CD8-positive, alpha-beta memory T cell (primary cell): ENCODE data around the gene HIPK1. TPM values are rescaled to one million over a fixed set of nuclear protein-coding genes. Genes with fewer than 3 reads are reported as not detected.
"Not testable (repeated sequence)": the region's sequence is repeated elsewhere in the genome, so short reads cannot be mapped to it uniquely, and the experiment has no call there.

ENCODE experiments used
- CTCF ChIA-PET: fragments of 350-600 bp; sonication (Branson Sonifier 250); formaldehyde crosslinking; loops from one replicate; lab custom pipeline; 2021; ENCODE audit warnings: antibody characterized with exemption; lab: Charles Lee
- POLR2A ChIA-PET: fragments of 350-600 bp; sonication (Branson Sonifier 250); formaldehyde crosslinking; loops from one replicate; lab custom pipeline; 2021; ENCODE audit warnings: antibody characterized with exemption; lab: Charles Lee
- DNase-seq, 5 donors: peaks; one replicate each; pipeline versions ENCODE4 v3.0.0 to v3.0.0-alpha.2; 2020 to 2022; ENCODE audit warnings: mixed read lengths in 1 of 5
- H3K27ac ChIP-seq: one replicate; pipeline ENCODE4 v1.7.0; 2013; ENCODE audit warnings: low read depth, mild to moderate bottlenecking, low read length, moderate library complexity
- H3K27me3 ChIP-seq: 2 replicates; pipeline ENCODE4 v1.7.0; 2013; ENCODE audit warnings: low read length, mild to moderate bottlenecking; ENCODE audit not compliant: insufficient read depth, poor library complexity, severe bottlenecking
- H3K36me3 ChIP-seq: 2 replicates; pipeline ENCODE4 v1.7.0; 2013; ENCODE audit warnings: mild to moderate bottlenecking, low read length, moderate library complexity; ENCODE audit not compliant: insufficient read depth
- H3K4me1 ChIP-seq: 2 replicates; pipeline ENCODE4 v1.7.0; 2013; ENCODE audit warnings: mild to moderate bottlenecking, low read length, moderate library complexity; ENCODE audit not compliant: insufficient read depth
- H3K4me3 ChIP-seq: 2 replicates; pipeline ENCODE4 v1.7.0; 2013; ENCODE audit warnings: mild to moderate bottlenecking, low read length
- H3K9me3 ChIP-seq: 2 replicates; pipeline ENCODE4 v1.7.0; 2013; ENCODE audit warnings: mild to moderate bottlenecking, low read length
- H3K27ac Mint-ChIP-seq, 8 donors: one replicate each; pipeline ENCODE4 v1.8.0; 2020 to 2021; ENCODE audit warnings: mixed read lengths in 8 of 8, mild to moderate bottlenecking in 6 of 8, inconsistent platforms in 3 of 8, moderate library complexity in 3 of 8
- H3K27me3 Mint-ChIP-seq, 2 donors: one replicate each; pipeline ENCODE4 v1.8.0; 2020 to 2021; ENCODE audit warnings: mixed read lengths in 2 of 2, mild to moderate bottlenecking in 1 of 2, moderate library complexity in 1 of 2
- H3K36me3 Mint-ChIP-seq, 3 donors: one replicate each; pipeline ENCODE4 v1.8.0; 2020 to 2021; ENCODE audit warnings: mixed read lengths in 3 of 3, inconsistent platforms in 1 of 3, mild to moderate bottlenecking in 1 of 3
- H3K4me1 Mint-ChIP-seq, 3 donors: one replicate each; pipeline ENCODE4 v1.8.0; 2020 to 2021; ENCODE audit warnings: mixed read lengths in 3 of 3, inconsistent platforms in 1 of 3, mild to moderate bottlenecking in 1 of 3
- H3K4me3 Mint-ChIP-seq, 7 donors: one replicate each; pipeline ENCODE4 v1.8.0; 2020 to 2021; ENCODE audit warnings: mixed read lengths in 7 of 7, mild to moderate bottlenecking in 6 of 7, moderate library complexity in 4 of 7, inconsistent platforms in 2 of 7
- H3K9me3 Mint-ChIP-seq, 5 donors: one replicate each; pipeline ENCODE4 v1.8.0; 2020 to 2022; ENCODE audit warnings: mixed read lengths in 5 of 5, mild to moderate bottlenecking in 3 of 5, moderate library complexity in 2 of 5, inconsistent platforms in 1 of 5
- polyA plus RNA-seq: library from polyadenylated mRNA; unstranded; fragments of 300-500 nt; fragmentation: Illumina TruSeq; gene quantifications from one replicate; pipeline ENCODE4 v1.2.3, GENCODE V29; 2021
- total RNA-seq, 2 experiments: library from RNA; stranded (reverse); gene quantifications; one replicate each; pipeline ENCODE4 v1.2.3, GENCODE V29; 2021

HIPK1 gene
- total and polyA plus RNA-seq, 3 experiments from 2014 or later: 19.4 to 81.2 (median 80.9) TPM

- Histone ChIP-seq H3K27ac (no peak overlapping the region), H3K36me3 (peaks cover 9% of the 10 kb centered on the region), H3K9me3 (no peaks in the 10 kb centered on the region), H3K4me1 (peaks cover 80% of the 10 kb centered on the region), H3K4me3 (no peak overlapping the region), H3K27me3 (no peaks in the 10 kb centered on the region)
- Mint-ChIP-seq H3K27me3 (no peaks in the 10 kb centered on the region), H3K9me3 (no peaks in the 10 kb centered on the region), H3K4me1 (peaks cover 65 to 86% (median 80%) of the 10 kb centered on the region in 3 donors), H3K36me3 (peaks cover 8 to 47% (median 17%) of the 10 kb centered on the region in 3 donors), H3K27ac (peak overlapping the region; percentile 66 to 96 (median 90)), H3K4me3 (peak overlapping the region; percentile 4 to 79 (median 74))
- ChIA-PET CTCF (interaction anchor here (0.9 to 6.1 kb wide), 4 partner anchors 13 to 76 kb away, joined by 3 to 74 read pairs (median 6); partner anchors contain the start of genes AP4B1 and HIPK1), POLR2A (interaction anchor here (1.6 to 4.7 kb wide), 2 partner anchors 10 to 16 kb away, joined by 5 to 38 read pairs; partner anchors contain the start of gene HIPK1)
- DNase-seq: no peak
These were observed 17.0 kb downstream of the HIPK1 start for GRCh38 chr1:113946112-113946511.

GRCh38 chr1:113946678-113947387 lies 17.7 kb downstream of the HIPK1 start:
- Mint-ChIP-seq H3K36me3 (peaks cover 4 to 46% (median 15%) of the 10 kb centered on the region in 3 donors), H3K27me3 (no peaks in the 10 kb centered on the region), H3K4me3 (peak overlapping the region; percentile 19 to 79 (median 76)), H3K4me1 (peaks cover 67 to 89% (median 83%) of the 10 kb centered on the region in 3 donors), H3K9me3 (no peaks in the 10 kb centered on the region), H3K27ac (peak overlapping the region; percentile 70 to 96 (median 92))
- Histone ChIP-seq H3K27ac (no peak overlapping the region), H3K9me3 (no peaks in the 10 kb centered on the region), H3K4me3 (peak overlapping the region; percentile 21), H3K27me3 (no peaks in the 10 kb centered on the region), H3K4me1 (peaks cover 82% of the 10 kb centered on the region), H3K36me3 (peaks cover 6% of the 10 kb centered on the region)
- no peak for DNase-seq
- ChIA-PET POLR2A (interaction anchor here (0.6 to 4.7 kb wide), 3 partner anchors 11 to 87 kb away, joined by 3 to 38 read pairs (median 7); partner anchors contain the start of gene HIPK1), CTCF (interaction anchor here (0.8 to 6.1 kb wide), 6 partner anchors 9 to 874 kb away, joined by 3 to 74 read pairs (median 4); partner anchors contain the start of genes AP4B1, HIPK1 and LRIG2)

- H3K4me1 ChIP-seq: peaks cover 84% of the 10 kb centered on the region
- Mint-ChIP-seq H3K9me3 (no peaks in the 10 kb centered on the region), H3K4me3 (peak overlapping the region; percentile 19 to 79 (median 76)), H3K27me3 (no peaks in the 10 kb centered on the region), H3K27ac (peak overlapping the region; percentile 70 to 96 (median 92)), H3K36me3 (peaks cover 4 to 42% (median 11%) of the 10 kb centered on the region in 3 donors), H3K4me1 (peaks cover 65 to 91% (median 85%) of the 10 kb centered on the region in 3 donors)
- ChIA-PET CTCF (interaction anchor here (0.8 to 6.1 kb wide), 6 partner anchors 9 to 875 kb away, joined by 3 to 74 read pairs (median 6); partner anchors contain the start of genes AP4B1, DCLRE1B, HIPK1 and LRIG2), POLR2A (interaction anchor here (1.0 to 4.7 kb wide), 2 partner anchors 11 to 17 kb away, joined by 3 to 38 read pairs; partner anchors contain the start of gene HIPK1)
- DNase-seq: peak in 1 of 5 donors; percentile 54
- H3K27ac ChIP-seq: no peak overlapping the region
- peak overlapping the region; percentile 21 for H3K4me3 ChIP-seq
- no peaks in the 10 kb centered on the region for H3K27me3 ChIP-seq
- no peaks in the 10 kb centered on the region for H3K9me3 ChIP-seq
- H3K36me3 ChIP-seq: peaks cover 6% of the 10 kb centered on the region
These were observed 18.4 kb downstream of the HIPK1 start for GRCh38 chr1:113947388-113948107.

DNA sequence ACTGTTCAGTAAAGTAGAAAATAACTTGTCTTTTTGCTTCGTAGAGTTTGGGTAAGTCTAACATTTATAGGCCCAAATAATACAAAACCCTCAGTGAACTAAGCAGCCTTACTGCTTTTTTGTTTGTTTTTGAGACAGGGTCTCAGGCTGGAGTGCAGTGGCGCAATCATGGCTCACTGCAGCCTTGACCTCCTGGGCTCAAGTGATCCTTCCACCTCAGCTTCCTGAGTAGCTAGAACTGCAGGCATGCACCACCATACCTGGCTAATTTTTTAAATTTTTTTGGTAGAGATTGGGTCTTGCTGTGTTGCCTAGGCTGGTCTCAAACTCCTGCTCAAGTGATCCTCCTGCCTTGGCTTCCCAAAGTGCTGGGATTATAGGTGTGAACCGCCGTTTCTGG lies 19.0 kb downstream of the HIPK1 start:
- H3K4me1 ChIP-seq: peaks cover 82% of the 10 kb centered on the region
- not testable (repeated sequence) for H3K4me3 ChIP-seq, H3K27me3 Mint-ChIP-seq, H3K27ac ChIP-seq, DNase-seq, H3K9me3 Mint-ChIP-seq, H3K36me3 ChIP-seq, H3K27me3 ChIP-seq, H3K9me3 ChIP-seq
- Mint-ChIP-seq H3K4me3 (peak overlapping the region in 6 of 7 donors; percentile 26 to 78 (median 38)), H3K4me1 (peaks cover 67 to 94% (median 87%) of the 10 kb centered on the region in 3 donors), H3K36me3 (peaks cover 3 to 43% (median 11%) of the 10 kb centered on the region in 3 donors), H3K27ac (peak overlapping the region; percentile 89 to 96 (median 92))
- CTCF ChIA-PET: interaction anchor here (0.9 to 6.1 kb wide), 7 partner anchors 8 to 113 kb away, joined by 3 to 74 read pairs (median 6); partner anchors contain the start of genes AP4B1, DCLRE1B and HIPK1
- POLR2A ChIA-PET: interaction anchor here (0.7 to 4.7 kb wide), 2 partner anchors 18 to 98 kb away, joined by 5 to 38 read pairs; partner anchors contain the start of gene HIPK1

- no peak overlapping the region for H3K4me3 ChIP-seq
- H3K4me1 ChIP-seq: peaks cover 80% of the 10 kb centered on the region
- H3K27ac ChIP-seq: no peak overlapping the region
- H3K36me3 ChIP-seq: peaks cover 3% of the 10 kb centered on the region
- Mint-ChIP-seq H3K4me3 (peak overlapping the region in 5 of 7 donors; percentile 15 to 78 (median 30)), H3K36me3 (peaks cover 0 to 44% (median 11%) of the 10 kb centered on the region in 3 donors), H3K9me3 (no peaks in the 10 kb centered on the region), H3K27ac (peak overlapping the region; percentile 48 to 96 (median 92)), H3K4me1 (peaks cover 68 to 91% (median 88%) of the 10 kb centered on the region in 3 donors), H3K27me3 (no peaks in the 10 kb centered on the region)
- no peaks in the 10 kb centered on the region for H3K27me3 ChIP-seq
- ChIA-PET POLR2A (interaction anchor here (0.7 to 4.7 kb wide), 4 partner anchors 19 to 855 kb away, joined by 3 to 38 read pairs (median 5); partner anchors contain the start of gene HIPK1), CTCF (interaction anchor here (0.9 to 6.1 kb wide), 8 partner anchors 9 to 114 kb away, joined by 3 to 74 read pairs (median 4); partner anchors contain the start of genes AP4B1, DCLRE1B and HIPK1)
- DNase-seq: peak in 1 of 5 donors; percentile 46
- no peaks in the 10 kb centered on the region for H3K9me3 ChIP-seq
These were observed 19.9 kb downstream of the HIPK1 start for GRCh38 chr1:113949007-113949406.

DNA sequence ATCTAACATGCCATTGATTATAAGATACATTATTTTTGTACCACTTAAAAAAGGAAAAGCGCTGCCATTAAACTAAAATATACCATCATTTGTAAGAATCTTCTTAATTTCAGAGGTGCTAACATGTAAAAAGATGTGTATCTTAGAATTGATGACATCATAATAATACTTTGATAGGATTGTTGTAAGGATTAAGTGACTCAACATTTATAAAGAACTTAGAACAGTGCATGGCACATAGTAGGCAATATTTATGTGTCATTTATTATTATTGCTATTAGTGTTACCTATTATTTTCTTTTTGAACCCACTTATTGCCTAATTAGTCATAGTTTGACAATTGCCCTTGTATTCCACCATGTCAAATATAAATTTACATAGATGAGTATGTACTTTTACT lies 21.8 kb downstream of the HIPK1 start:
- peaks cover 4 to 48% (median 8%) of the 10 kb centered on the region in 3 donors for H3K36me3 Mint-ChIP-seq
- POLR2A ChIA-PET: no interaction called here

GRCh38 chr1:113951719-113952118 lies 22.6 kb downstream of the HIPK1 start:
- Mint-ChIP-seq H3K4me3 (no peak overlapping the region), H3K27ac (peak overlapping the region in 6 of 8 donors; percentile 46 to 89 (median 57)), H3K36me3 (peaks cover 4 to 51% (median 8%) of the 10 kb centered on the region in 3 donors), H3K27me3 (no peaks in the 10 kb centered on the region), H3K4me1 (peaks cover 60 to 87% (median 81%) of the 10 kb centered on the region in 3 donors), H3K9me3 (no peaks in the 10 kb centered on the region)
- Histone ChIP-seq H3K27me3 (no peaks in the 10 kb centered on the region), H3K4me1 (peaks cover 63% of the 10 kb centered on the region), H3K4me3 (no peak overlapping the region), H3K27ac (no peak overlapping the region), H3K9me3 (no peaks in the 10 kb centered on the region), H3K36me3 (peaks cover 23% of the 10 kb centered on the region)
- CTCF ChIA-PET: interaction anchor here (0.6 to 1.9 kb wide), 2 partner anchors 21 to 560 kb away, joined by 3 to 7 read pairs; no protein-coding TSS in a partner anchor
- no peak for DNase-seq
- POLR2A ChIA-PET: interaction anchor here (0.6 to 1.0 kb wide), 2 partner anchors 13 to 21 kb away, joined by 3 read pairs; no protein-coding TSS in a partner anchor

More for the DNA sequence above, 21.8 kb downstream of the HIPK1 start:
- peak overlapping the region in 5 of 8 donors; percentile 29 to 89 (median 54) for H3K27ac Mint-ChIP-seq
- no peak for DNase-seq
- peaks cover 68 to 91% (median 89%) of the 10 kb centered on the region in 3 donors for H3K4me1 Mint-ChIP-seq
- no peaks in the 10 kb centered on the region for H3K9me3 Mint-ChIP-seq
- H3K36me3 ChIP-seq: peaks cover 18% of the 10 kb centered on the region
- CTCF ChIA-PET: interaction anchor here (1.9 to 6.1 kb wide), 2 partner anchors 18 to 20 kb away, joined by 7 to 74 read pairs; partner anchors contain the start of gene HIPK1
- H3K4me1 ChIP-seq: peaks cover 71% of the 10 kb centered on the region
- H3K9me3 ChIP-seq: no peaks in the 10 kb centered on the region
- H3K4me3 Mint-ChIP-seq: no peak overlapping the region
- no peak overlapping the region for H3K27ac ChIP-seq
- no peaks in the 10 kb centered on the region for H3K27me3 ChIP-seq
- no peak overlapping the region for H3K4me3 ChIP-seq
- no peaks in the 10 kb centered on the region for H3K27me3 Mint-ChIP-seq
